Osteocyte (in vitro differentiated cells): ENCODE results near the gene TIPARP. TPM values are rescaled to one million over a fixed set of nuclear protein-coding genes. Genes with fewer than 3 reads are reported as not detected.

ENCODE experiments used
- DNase-seq: peaks from one replicate; pipeline ENCODE4 v3.0.0; 2021; ENCODE audit warnings: mixed read lengths; ENCODE audit not compliant: unreplicated experiment; ENCODE audit errors: extremely low spot score
- H3K27ac Mint-ChIP-seq: one replicate; pipeline ENCODE4 v1.8.0; 2021; ENCODE audit warnings: mild to moderate bottlenecking, mixed read lengths; ENCODE audit not compliant: unreplicated experiment
- H3K27me3 Mint-ChIP-seq: one replicate; pipeline ENCODE4 v1.8.0; 2021; ENCODE audit warnings: mixed read lengths; ENCODE audit not compliant: unreplicated experiment
- H3K36me3 Mint-ChIP-seq: one replicate; pipeline ENCODE4 v1.8.0; 2021; ENCODE audit warnings: mixed read lengths; ENCODE audit not compliant: unreplicated experiment
- H3K4me1 Mint-ChIP-seq: one replicate; pipeline ENCODE4 v1.8.0; 2021; ENCODE audit warnings: mixed read lengths; ENCODE audit not compliant: unreplicated experiment
- H3K4me3 Mint-ChIP-seq: one replicate; pipeline ENCODE4 v1.8.0; 2021; ENCODE audit warnings: mild to moderate bottlenecking, moderate library complexity, mixed read lengths; ENCODE audit not compliant: unreplicated experiment
- H3K9me3 Mint-ChIP-seq: one replicate; pipeline ENCODE4 v1.8.0; 2021; ENCODE audit warnings: mixed read lengths; ENCODE audit not compliant: unreplicated experiment
- total RNA-seq: library from RNA; stranded (reverse); gene quantifications from 2 replicates; pipeline ENCODE4 v1.2.1, GENCODE V29; 2021
- TF ChIP-seq, protein P1 (sequence below): fragments of 200-600 bp; sonication (generic); IDR thresholded peaks from 2 replicates; pipeline ENCODE4 v1.5.0; 2021; ENCODE audit warnings: antibody characterized with exemption, mild to moderate bottlenecking, moderate library complexity

The TIPARP gene
- total RNA-seq, 1 donor from 2014 or later, result 163 TPM

DNA sequence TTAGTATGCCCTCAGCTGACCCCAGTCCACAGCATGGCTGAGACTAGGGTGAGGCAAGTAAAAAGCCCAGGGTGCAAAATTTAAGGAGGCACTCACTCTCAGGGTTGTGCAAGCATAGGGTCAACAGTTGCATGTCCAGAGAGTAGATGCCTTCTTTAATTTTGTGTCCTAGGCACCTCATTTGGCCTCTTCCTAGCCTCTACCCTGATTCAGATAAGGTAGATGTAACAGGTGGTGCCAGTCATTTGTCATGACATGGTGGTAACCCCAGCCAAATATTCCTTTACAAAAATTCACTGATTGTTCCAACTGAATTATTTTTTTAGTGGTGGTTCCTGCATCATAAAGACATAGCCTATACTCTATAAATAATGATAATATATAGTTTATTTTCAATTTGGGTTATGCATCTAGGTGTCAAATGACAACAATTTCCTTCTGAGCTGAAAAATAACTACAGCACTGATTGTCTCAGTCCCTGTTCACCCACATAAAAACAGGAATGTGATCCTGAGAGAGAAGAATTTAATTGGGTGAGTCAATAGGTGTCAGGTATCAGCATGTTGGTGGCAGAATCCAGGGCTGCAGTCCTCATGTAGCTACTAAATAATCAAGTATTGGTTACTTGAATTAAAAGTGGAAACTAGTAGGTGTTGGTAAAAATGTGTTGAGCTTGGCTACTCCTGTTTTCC lies 44.2 kb upstream of the TIPARP start:
- DNase-seq, result no peak
- TF ChIP-seq, protein P1, sequence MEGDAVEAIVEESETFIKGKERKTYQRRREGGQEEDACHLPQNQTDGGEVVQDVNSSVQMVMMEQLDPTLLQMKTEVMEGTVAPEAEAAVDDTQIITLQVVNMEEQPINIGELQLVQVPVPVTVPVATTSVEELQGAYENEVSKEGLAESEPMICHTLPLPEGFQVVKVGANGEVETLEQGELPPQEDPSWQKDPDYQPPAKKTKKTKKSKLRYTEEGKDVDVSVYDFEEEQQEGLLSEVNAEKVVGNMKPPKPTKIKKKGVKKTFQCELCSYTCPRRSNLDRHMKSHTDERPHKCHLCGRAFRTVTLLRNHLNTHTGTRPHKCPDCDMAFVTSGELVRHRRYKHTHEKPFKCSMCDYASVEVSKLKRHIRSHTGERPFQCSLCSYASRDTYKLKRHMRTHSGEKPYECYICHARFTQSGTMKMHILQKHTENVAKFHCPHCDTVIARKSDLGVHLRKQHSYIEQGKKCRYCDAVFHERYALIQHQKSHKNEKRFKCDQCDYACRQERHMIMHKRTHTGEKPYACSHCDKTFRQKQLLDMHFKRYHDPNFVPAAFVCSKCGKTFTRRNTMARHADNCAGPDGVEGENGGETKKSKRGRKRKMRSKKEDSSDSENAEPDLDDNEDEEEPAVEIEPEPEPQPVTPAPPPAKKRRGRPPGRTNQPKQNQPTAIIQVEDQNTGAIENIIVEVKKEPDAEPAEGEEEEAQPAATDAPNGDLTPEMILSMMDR, result no peak
- H3K36me3 Mint-ChIP-seq, result no peaks in the 10 kb centered on the region
- H3K4me1 Mint-ChIP-seq, result peaks cover 14% of the 10 kb centered on the region
- H3K27ac Mint-ChIP-seq, result no peak overlapping the region
- no peaks in the 10 kb centered on the region for H3K9me3 Mint-ChIP-seq
- H3K4me3 Mint-ChIP-seq, result no peak overlapping the region
- H3K27me3 Mint-ChIP-seq, result no peaks in the 10 kb centered on the region

DNA sequence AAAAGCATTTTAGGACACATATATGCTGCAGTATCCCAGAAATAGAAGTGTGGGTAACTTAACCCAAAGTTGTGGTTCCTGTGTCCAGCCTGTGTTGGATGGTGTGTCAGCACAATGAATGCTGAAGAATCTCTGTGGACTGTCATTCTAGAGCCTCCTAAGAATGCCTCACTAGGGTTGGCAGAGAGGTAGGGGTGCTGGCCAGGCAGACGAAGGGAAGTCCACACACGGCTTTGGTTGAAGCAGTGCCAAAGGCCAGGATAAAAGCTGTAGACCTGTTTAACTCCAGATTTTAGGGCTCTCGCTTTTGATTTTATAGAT lies 43.7 kb upstream of the TIPARP start:
- Mint-ChIP-seq H3K4me1 (peaks cover 14% of the 10 kb centered on the region), H3K9me3 (no peaks in the 10 kb centered on the region), H3K27me3 (no peaks in the 10 kb centered on the region), H3K4me3 (no peak overlapping the region), H3K27ac (no peak overlapping the region), H3K36me3 (no peaks in the 10 kb centered on the region)
- TF ChIP-seq, protein P1, result no peak
- DNase-seq, result no peak

DNA sequence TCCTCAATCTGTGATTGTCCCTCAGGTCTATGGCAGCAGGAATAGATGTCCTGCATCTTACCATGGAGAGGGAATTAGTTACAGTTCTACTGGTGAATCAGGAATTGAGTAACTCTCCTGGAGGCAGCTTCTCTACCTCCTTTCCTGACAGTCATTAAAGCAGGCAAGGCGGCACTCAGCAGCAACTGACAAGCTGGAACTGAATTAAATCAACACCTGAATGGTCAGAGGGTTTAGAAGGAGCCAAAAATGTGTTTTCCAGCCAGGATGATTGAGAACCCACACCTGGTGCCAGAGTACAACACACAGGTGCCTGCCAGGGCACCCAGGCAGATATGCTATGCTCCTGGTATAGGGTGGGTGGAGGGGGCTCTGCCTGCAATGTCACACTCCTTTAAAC lies 43.1 kb upstream of the TIPARP start:
- DNase-seq, result no peak
- Mint-ChIP-seq H3K27ac (no peak overlapping the region), H3K36me3 (no peaks in the 10 kb centered on the region), H3K9me3 (no peaks in the 10 kb centered on the region), H3K4me3 (no peak overlapping the region), H3K4me1 (peaks cover 14% of the 10 kb centered on the region), H3K27me3 (no peaks in the 10 kb centered on the region)
- TF ChIP-seq, protein P1, result no peak

DNA sequence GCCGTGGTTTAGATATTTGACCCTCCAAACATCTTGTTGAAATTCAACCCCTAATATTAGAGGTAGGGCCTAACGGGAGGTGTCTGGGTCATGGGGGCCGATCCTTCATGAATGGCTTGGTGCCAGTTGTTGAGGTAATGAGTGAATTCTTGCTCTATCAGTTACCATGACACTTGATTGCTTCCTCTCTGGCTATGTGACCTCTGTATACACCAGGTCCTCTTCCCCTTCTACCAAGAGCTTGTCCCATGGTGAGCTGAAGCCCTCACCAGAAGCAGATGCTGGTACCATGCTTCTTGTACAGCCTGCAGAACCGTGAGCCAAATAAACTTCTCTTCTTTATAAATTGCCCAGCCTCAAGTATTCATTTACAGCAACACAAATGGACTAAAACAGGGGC lies 41.8 kb upstream of the TIPARP start:
- H3K4me1 Mint-ChIP-seq, result peaks cover 14% of the 10 kb centered on the region
- no peaks in the 10 kb centered on the region for H3K9me3 Mint-ChIP-seq
- H3K36me3 Mint-ChIP-seq, result no peaks in the 10 kb centered on the region
- TF ChIP-seq, protein P1, result no peak
- no peak for DNase-seq
- H3K27ac Mint-ChIP-seq, result no peak overlapping the region
- H3K4me3 Mint-ChIP-seq, result no peak overlapping the region
- no peaks in the 10 kb centered on the region for H3K27me3 Mint-ChIP-seq

DNA sequence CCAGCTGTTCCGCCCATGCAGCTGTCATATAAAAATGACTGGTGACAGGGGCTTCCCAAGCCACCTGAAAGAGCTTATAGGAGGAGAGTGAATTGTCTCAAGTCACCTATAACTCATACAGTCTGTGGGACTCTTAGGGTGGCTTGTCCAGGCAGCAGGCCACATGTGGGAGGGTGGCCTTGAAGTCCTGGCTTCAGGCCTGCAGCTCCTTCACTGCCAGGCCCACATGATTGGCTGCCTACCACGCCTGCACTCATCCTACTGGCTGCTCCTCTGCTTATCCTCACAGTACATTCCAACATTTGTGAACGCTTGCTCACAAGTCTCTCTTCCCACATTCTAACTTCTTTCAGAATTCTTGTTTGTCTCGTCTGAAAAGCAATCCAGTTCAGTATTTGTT lies 41.1 kb upstream of the TIPARP start:
- no peak for DNase-seq
- TF ChIP-seq, protein P1, result no peak
- Mint-ChIP-seq H3K27ac (no peak overlapping the region), H3K4me3 (no peak overlapping the region), H3K9me3 (no peaks in the 10 kb centered on the region), H3K27me3 (no peaks in the 10 kb centered on the region), H3K36me3 (no peaks in the 10 kb centered on the region), H3K4me1 (peaks cover 10% of the 10 kb centered on the region)
